ENCODE measurements around the gene AP3S2.

DNA sequence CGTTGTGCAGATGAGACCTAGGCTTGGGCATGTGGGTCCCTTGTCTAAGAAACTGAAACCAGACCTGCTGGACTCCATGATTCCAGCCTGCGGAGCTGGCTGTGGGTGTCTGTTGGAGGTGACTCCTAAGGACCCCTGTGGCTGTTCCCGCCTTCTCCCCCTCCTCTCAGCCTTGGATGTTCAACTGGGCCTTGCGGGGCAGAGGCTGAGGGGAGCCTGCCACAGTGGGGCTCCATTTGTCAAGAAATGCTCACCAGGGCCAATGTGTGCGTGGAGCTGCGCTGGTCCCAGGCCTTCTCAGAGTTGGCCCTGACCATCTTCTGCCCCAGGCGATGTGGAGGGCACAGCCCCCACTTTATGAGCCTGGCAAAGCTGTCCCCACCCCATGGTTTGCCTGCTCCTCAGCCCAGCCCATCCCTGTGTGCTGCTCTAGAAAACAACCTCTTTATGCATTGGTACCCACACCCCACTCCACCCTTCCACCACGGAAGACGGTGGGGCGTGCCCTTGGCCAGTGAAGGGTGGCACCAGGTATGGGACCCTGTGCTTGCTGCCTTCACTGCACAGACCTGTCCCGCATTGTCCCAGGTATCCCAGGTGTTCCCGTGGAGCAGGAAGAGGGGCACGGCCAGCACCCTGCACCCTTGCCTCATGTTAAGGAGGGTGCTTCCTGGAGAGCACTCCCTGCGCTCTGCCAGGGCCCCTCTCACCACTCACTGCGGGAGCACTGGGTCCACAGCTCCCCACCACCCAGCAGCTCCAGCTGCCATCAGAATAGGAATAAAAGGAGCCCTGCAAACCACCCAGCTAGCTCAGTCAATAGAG, 109.7 kb downstream of the AP3S2 start:
- TF ChIP-seq, protein P1, sequence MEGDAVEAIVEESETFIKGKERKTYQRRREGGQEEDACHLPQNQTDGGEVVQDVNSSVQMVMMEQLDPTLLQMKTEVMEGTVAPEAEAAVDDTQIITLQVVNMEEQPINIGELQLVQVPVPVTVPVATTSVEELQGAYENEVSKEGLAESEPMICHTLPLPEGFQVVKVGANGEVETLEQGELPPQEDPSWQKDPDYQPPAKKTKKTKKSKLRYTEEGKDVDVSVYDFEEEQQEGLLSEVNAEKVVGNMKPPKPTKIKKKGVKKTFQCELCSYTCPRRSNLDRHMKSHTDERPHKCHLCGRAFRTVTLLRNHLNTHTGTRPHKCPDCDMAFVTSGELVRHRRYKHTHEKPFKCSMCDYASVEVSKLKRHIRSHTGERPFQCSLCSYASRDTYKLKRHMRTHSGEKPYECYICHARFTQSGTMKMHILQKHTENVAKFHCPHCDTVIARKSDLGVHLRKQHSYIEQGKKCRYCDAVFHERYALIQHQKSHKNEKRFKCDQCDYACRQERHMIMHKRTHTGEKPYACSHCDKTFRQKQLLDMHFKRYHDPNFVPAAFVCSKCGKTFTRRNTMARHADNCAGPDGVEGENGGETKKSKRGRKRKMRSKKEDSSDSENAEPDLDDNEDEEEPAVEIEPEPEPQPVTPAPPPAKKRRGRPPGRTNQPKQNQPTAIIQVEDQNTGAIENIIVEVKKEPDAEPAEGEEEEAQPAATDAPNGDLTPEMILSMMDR (IDR thresholded peaks at IDR 0.05): no peak
- TF ChIP-seq POLR2A (IDR thresholded peaks at IDR 0.05): no peak
